ENCODE results near the gene NODAL.

Gene NODAL

GRCh38 chr10:70403483-70404035 lies 37.9 kb downstream of the NODAL start:
- Mint-ChIP-seq H3K4me3 (peak overlapping the region; percentile 96), H3K9me3 (no peaks in the 10 kb centered on the region), H3K27ac (peak overlapping the region; percentile 60), H3K36me3 (ENCODE audit: low read depth) (peaks cover 6% of the 10 kb centered on the region), H3K27me3 (no peaks in the 10 kb centered on the region), H3K4me1 (peaks cover 44% of the 10 kb centered on the region)
- DNase-seq (no peak), ATAC-seq (no peak)

DNA sequence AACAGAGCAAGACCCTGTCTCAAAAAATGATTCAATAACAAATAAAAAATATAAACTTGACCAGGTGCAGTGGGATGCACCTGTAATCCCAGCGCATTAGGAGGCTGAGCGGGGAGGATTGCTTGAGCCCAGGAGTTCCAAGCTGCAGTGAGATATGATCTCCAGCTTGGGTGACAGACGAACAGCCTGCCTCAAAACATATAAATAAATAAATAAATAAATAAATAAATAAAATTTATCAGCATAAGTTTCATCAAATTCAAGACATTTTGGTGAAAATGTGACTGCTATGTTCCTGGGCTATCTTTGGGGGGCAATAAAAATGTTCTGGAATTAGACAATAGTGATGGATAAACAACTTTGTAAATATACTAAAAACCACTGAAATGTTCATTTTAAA lies 42.3 kb downstream of the NODAL start:
- no peak overlapping the region for H3K4me3 Mint-ChIP-seq
- no peaks in the 10 kb centered on the region for H3K9me3 Mint-ChIP-seq
- DNase-seq (no peak), ATAC-seq (no peak)
- H3K27ac Mint-ChIP-seq = no peak overlapping the region
- H3K4me1 Mint-ChIP-seq = peaks cover 12% of the 10 kb centered on the region
- peaks cover under 1% of the 10 kb centered on the region for H3K27me3 Mint-ChIP-seq
- H3K36me3 Mint-ChIP-seq (ENCODE audit: low read depth) = no peaks in the 10 kb centered on the region

DNA sequence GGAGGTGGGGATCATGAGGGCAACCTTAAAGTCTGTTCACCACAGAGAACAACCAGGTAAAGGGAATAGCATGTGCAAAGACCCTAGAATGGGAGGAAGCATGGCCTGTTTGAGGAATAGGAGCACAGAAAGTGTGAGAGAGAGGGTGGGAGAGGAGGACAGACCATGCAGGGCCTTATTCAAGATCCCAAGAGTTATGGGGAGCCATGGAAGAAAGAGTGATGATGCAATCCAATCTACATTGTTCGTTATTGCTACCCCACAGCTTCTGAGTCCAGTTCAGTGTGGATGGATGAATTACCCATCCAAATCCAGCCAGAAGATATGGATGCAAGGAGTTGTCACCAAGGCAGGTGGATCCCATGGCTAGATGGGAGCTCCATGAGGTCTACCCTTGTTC lies 45.3 kb downstream of the NODAL start:
- H3K27ac Mint-ChIP-seq = no peak overlapping the region
- DNase-seq (no peak), ATAC-seq (no peak)
- no peaks in the 10 kb centered on the region for H3K9me3 Mint-ChIP-seq
- H3K4me3 Mint-ChIP-seq = no peak overlapping the region
- peaks cover 12% of the 10 kb centered on the region for H3K27me3 Mint-ChIP-seq
- no peaks in the 10 kb centered on the region for H3K36me3 Mint-ChIP-seq (ENCODE audit: low read depth)
- H3K4me1 Mint-ChIP-seq = no peaks in the 10 kb centered on the region

- no peaks in the 10 kb centered on the region for H3K36me3 Mint-ChIP-seq (ENCODE audit: low read depth)
Measured at GRCh38 chr10:70391654-70392053, 49.8 kb downstream of the NODAL start.

More at GRCh38 chr10:70391654-70392053, 49.8 kb downstream of the NODAL start:
- DNase-seq (no peak), ATAC-seq (no peak)
- Mint-ChIP-seq H3K4me1 (peaks cover 3% of the 10 kb centered on the region), H3K4me3 (no peak overlapping the region), H3K27ac (no peak overlapping the region), H3K27me3 (peaks cover 18% of the 10 kb centered on the region), H3K9me3 (no peaks in the 10 kb centered on the region)
